ENCODE measurements around the gene GIPC1. TPM values are rescaled to one million over a fixed set of nuclear protein-coding genes. Genes with fewer than 3 reads are reported as not detected.

The GIPC1 gene
- total RNA-seq, 1 donor from 2014 or later: 97.7 TPM

DNA sequence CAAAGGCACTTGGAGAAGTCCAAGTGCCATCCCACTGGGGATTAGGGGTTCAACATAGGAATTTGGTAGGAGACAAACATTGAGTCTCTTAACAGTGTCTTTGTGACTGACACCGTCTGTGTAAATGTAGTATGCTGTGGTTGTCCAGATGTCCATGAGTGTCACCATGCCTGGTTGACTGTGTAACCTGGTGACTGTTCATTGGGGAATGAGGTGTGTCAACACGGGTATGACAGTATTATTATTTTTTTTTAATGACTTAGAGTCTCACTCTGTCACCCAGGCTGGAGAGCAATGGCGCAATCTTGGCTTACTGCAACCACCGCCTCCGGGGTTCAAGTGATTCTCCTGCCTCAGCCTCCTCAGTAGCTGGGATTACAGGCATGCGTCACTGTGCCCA is 46.6 kb downstream of the GIPC1 start:
- no peak overlapping the region for H3K4me3 ChIP-seq
- H3K27ac ChIP-seq: no peak overlapping the region
- no peak for DNase-seq
- no peaks in the 10 kb centered on the region for H3K9me3 ChIP-seq
- TF ChIP-seq, protein P1, sequence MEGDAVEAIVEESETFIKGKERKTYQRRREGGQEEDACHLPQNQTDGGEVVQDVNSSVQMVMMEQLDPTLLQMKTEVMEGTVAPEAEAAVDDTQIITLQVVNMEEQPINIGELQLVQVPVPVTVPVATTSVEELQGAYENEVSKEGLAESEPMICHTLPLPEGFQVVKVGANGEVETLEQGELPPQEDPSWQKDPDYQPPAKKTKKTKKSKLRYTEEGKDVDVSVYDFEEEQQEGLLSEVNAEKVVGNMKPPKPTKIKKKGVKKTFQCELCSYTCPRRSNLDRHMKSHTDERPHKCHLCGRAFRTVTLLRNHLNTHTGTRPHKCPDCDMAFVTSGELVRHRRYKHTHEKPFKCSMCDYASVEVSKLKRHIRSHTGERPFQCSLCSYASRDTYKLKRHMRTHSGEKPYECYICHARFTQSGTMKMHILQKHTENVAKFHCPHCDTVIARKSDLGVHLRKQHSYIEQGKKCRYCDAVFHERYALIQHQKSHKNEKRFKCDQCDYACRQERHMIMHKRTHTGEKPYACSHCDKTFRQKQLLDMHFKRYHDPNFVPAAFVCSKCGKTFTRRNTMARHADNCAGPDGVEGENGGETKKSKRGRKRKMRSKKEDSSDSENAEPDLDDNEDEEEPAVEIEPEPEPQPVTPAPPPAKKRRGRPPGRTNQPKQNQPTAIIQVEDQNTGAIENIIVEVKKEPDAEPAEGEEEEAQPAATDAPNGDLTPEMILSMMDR (IDR thresholded peaks at IDR 0.05): no peak
- no peaks in the 10 kb centered on the region for H3K4me1 ChIP-seq
- H3K27me3 ChIP-seq: no peaks in the 10 kb centered on the region
- peaks cover 98% of the 10 kb centered on the region for H3K36me3 ChIP-seq
- intact Hi-C loops (cut with DNase I): no loop called here
- ATAC-seq: no peak

DNA sequence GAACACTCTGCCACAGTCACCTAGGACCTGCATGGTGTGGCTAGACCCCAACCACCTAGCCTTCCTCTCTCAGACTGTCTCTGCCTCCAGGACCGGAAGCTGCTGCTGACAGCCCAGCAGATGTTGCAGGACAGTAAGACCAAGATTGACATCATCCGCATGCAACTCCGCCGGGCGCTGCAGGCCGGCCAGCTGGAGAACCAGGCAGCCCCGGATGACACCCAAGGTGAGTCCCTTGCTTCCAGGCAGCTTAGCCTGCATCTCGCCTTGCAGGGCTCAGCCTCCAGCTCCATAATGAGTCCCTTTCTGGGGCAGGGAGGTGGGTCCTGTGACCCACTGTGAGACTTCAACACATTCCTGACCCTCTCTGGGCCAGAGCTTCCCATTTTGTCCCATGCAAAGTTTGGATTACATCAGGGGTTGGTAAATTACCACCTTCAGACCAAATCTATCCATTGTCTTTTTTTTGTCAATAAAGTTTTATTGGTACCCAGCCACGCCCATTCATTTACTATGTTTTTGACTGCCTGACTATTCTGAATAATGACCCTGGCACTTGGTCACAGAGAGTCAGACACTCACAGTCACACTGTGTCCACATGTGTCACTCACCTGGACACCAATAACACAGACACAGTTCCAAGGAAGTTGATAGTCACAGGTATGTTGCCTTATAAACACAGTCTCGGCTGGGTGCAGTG is 49.4 kb downstream of the GIPC1 start:
- no peak for DNase-seq
- no peak for ATAC-seq
- Histone ChIP-seq H3K4me3 (no peak overlapping the region), H3K36me3 (peaks cover 100% of the 10 kb centered on the region), H3K4me1 (peaks cover under 1% of the 10 kb centered on the region), H3K9me3 (no peaks in the 10 kb centered on the region), H3K27ac (no peak overlapping the region), H3K27me3 (no peaks in the 10 kb centered on the region)
- intact Hi-C loops (cut with DNase I): no loop called here
- TF ChIP-seq, protein P1 (IDR thresholded peaks at IDR 0.05): no peak

- intact Hi-C loops (cut with DNase I): no loop called here
- Histone ChIP-seq H3K4me1 (peaks cover 24% of the 10 kb centered on the region), H3K9me3 (no peaks in the 10 kb centered on the region), H3K27ac (no peak overlapping the region), H3K36me3 (peaks cover 78% of the 10 kb centered on the region), H3K27me3 (no peaks in the 10 kb centered on the region), H3K4me3 (no peak overlapping the region)
- TF ChIP-seq, protein P1 (IDR thresholded peaks at IDR 0.05): no peak
- no peak for ATAC-seq
- no peak for DNase-seq
Observed at GRCh38 chr19:14443632-14444216, 52.2 kb downstream of the GIPC1 start.

DNA sequence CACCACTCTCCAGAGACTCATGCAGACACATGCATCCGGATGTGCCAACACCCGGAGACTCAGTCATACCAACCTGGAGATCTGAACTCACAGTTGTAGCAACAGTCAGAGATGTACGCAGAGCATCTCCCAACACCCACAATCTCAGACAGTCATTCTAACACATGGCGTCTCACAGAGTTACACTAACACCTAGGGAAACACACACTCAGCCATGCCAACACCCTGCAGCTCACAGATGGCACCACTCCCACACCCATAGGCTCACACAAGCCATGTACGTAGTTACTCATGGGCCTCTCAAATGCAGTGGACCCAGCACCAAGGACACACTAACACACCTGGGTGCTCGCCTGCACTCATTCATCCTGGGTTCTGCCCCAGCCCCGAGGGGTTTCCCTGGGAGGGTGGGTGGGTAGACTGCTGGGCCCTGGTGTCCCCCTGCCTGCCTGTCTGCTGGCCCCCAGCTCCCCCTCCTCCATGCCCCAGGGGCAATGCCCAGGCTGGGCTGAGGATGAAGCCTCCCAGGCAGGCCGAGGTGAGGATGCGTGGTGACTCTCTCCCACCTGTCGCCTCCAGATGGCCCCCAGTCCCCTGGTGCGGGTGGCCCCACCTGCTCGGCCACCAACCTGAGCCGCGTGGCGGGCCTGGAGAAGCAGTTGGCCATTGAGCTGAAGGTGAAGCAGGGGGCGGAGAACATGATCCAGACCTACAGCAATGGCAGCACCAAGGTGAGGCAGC is 52.9 kb downstream of the GIPC1 start:
- no peak for DNase-seq
- intact Hi-C loops (cut with DNase I): no loop called here
- ATAC-seq: no peak
- Histone ChIP-seq H3K9me3 (no peaks in the 10 kb centered on the region), H3K36me3 (peaks cover 72% of the 10 kb centered on the region), H3K27ac (no peak overlapping the region), H3K27me3 (no peaks in the 10 kb centered on the region), H3K4me1 (peaks cover 30% of the 10 kb centered on the region), H3K4me3 (no peak overlapping the region)
- TF ChIP-seq, protein P1 (IDR thresholded peaks at IDR 0.05): no peak

GRCh38 chr19:14441041-14441938 is 54.6 kb downstream of the GIPC1 start:
- H3K9me3 ChIP-seq: no peaks in the 10 kb centered on the region
- intact Hi-C loops (cut with DNase I): no loop called here
- DNase-seq (no peak), ATAC-seq (no peak)
- H3K27ac ChIP-seq: no peak overlapping the region
- no peaks in the 10 kb centered on the region for H3K27me3 ChIP-seq
- peaks cover 32% of the 10 kb centered on the region for H3K4me1 ChIP-seq
- TF ChIP-seq, protein P1 (IDR thresholded peaks at IDR 0.05): no peak
- H3K36me3 ChIP-seq: peaks cover 54% of the 10 kb centered on the region
- peak overlapping the region; percentile 47 for H3K4me3 ChIP-seq

Measured in upper lobe of right lung (tissue), 1 donor.